ENCODE data around the gene AASS. TPM values are rescaled to one million over a fixed set of nuclear protein-coding genes. Genes with fewer than 3 reads are reported as not detected.

Gene AASS
- total RNA-seq (2022; extraction: Qiagen RNA extraction), result 0.05 to 0.12 TPM (median 0.06 TPM) in 5 replicates

DNA sequence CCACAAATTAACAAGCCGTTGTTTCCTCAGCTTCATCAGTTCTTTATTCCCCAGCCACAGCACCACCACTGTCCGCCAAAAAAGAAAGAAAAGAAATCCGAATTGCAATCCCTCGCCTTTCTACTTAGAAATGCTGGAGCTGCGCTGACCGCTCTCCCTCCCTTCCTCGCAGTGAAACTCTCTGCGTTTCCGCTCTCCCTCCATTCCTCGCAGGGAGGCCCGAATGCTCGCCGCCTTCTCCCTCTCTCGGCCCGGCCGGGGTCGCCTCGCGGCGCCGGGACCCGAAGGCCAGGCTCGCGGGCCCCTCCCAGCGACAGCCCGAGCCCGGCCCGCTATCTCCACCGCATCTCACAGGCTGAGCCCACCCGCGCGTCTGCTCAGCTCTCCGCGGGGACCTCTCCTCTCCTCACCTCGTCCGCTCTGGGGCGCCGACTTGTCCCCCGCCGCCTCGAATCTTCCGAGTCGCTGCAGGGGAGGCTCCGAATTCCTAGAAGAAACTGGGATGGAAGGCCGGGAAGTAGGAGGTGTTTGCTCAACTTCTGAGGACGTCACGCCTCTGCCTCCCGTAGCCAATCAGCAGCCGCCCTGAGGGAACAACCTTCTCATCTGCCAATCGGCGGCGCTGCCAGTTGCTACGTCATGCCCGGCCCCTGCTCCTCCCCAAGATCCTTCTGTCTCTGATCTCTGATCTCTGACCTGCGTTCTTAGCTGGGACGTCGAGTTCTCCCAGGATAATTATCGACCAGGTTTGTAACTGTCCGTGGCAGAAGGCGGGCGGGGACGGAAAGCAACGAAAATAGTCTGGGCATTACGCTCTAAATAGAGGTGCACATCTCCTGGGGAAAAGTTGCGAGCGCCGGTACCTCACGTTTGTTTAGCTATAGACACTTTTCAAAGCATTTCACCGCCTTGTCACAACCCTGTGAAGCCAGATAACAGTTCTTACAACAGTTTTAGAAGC, at the start of gene AASS:
Gene AASS, minus strand, starts transcription at position 499 of the 961 bp plus-strand sequence. CDS start 10,523 bp downstream, outside the sequence.

Other genes starting within 250 kb of the AASS start
- not detected in 5 replicates for gene FEZF1, start 160.5 kb upstream of the AASS start, total RNA-seq (2022; extraction: Qiagen RNA extraction)